Stimulated activated naive CD4-positive, alpha-beta T cell treated with Interleukin-2 at 50 U/mL for 16 hours (primary cell): ENCODE measurements around the gene SMAD6.

Source experiments
- DNase-seq: peaks from one replicate; lab custom pipeline; 2025; lab: John Stamatoyannopoulos, UW

Gene SMAD6

GRCh38 chr15:66796343-66796742 is 94.3 kb downstream of the SMAD6 start:
- DNase-seq: no peak

- DNase-seq: no peak
These were observed 95.9 kb downstream of the SMAD6 start for GRCh38 chr15:66797921-66798320.

GRCh38 chr15:66798426-66799061 is 96.5 kb downstream of the SMAD6 start:
- DNase-seq: no peak

GRCh38 chr15:66799242-66799641 is 97.2 kb downstream of the SMAD6 start:
- DNase-seq: no peak

- no peak for DNase-seq
These were observed 98.7 kb downstream of the SMAD6 start for GRCh38 chr15:66800584-66801235.

GRCh38 chr15:66801266-66801665 is 99.2 kb downstream of the SMAD6 start:
- no peak for DNase-seq

GRCh38 chr15:66802025-66803001 is 100.3 kb downstream of the SMAD6 start:
- DNase-seq: no peak

- no peak for DNase-seq
These were observed 101.2 kb downstream of the SMAD6 start for GRCh38 chr15:66803182-66803729.

GRCh38 chr15:66803749-66804148 is 101.7 kb downstream of the SMAD6 start:
- DNase-seq: no peak

GRCh38 chr15:66805202-66805885 is 103.3 kb downstream of the SMAD6 start:
- no peak for DNase-seq

GRCh38 chr15:66808181-66808824 is 106.3 kb downstream of the SMAD6 start:
- no peak for DNase-seq

GRCh38 chr15:66809664-66810063 is 107.6 kb downstream of the SMAD6 start:
- no peak for DNase-seq

GRCh38 chr15:66815318-66815717 is 113.3 kb downstream of the SMAD6 start:
- no peak for DNase-seq

GRCh38 chr15:66816201-66816600 is 114.2 kb downstream of the SMAD6 start:
- DNase-seq: no peak

- no peak for DNase-seq
These were observed 117.0 kb downstream of the SMAD6 start for GRCh38 chr15:66819084-66819483.

GRCh38 chr15:66820481-66821176 is 118.6 kb downstream of the SMAD6 start:
- no peak for DNase-seq

- no peak for DNase-seq
These were observed 119.3 kb downstream of the SMAD6 start for GRCh38 chr15:66821307-66821706.

- DNase-seq: no peak
These were observed 120.1 kb downstream of the SMAD6 start for GRCh38 chr15:66822114-66822513.

- no peak for DNase-seq
These were observed 120.5 kb downstream of the SMAD6 start for GRCh38 chr15:66822576-66822975.

GRCh38 chr15:66823601-66824000 is 121.6 kb downstream of the SMAD6 start:
- DNase-seq: no peak

- no peak for DNase-seq
These were observed 122.4 kb downstream of the SMAD6 start for GRCh38 chr15:66824424-66824823.
